Hematopoietic multipotent progenitor cell treated with erythropoietin and hydrocortisone succinate and interleukin-3 and kit ligand, for 15 days (in vitro differentiated cells): ENCODE results near the gene MSANTD1.

ENCODE experiments used
- DNase-seq: peaks from one replicate; pipeline ENCODE4 v3.0.0-alpha.2; 2015; ENCODE audit warnings: low spot score

MSANTD1 gene

GRCh38 chr4:3263876-3264193, 14.9 kb downstream of the MSANTD1 start:
- DNase-seq = no peak

GRCh38 chr4:3266076-3266475, 17.1 kb downstream of the MSANTD1 start:
- DNase-seq = no peak

GRCh38 chr4:3267576-3268394, 18.8 kb downstream of the MSANTD1 start:
- DNase-seq = no peak

GRCh38 chr4:3268395-3269104, 19.6 kb downstream of the MSANTD1 start:
- DNase-seq = no peak

GRCh38 chr4:3269105-3269927, 20.4 kb downstream of the MSANTD1 start:
- DNase-seq = no peak

GRCh38 chr4:3269991-3270611, 21.1 kb downstream of the MSANTD1 start:
- DNase-seq = no peak

- no peak for DNase-seq
These were observed 22.2 kb downstream of the MSANTD1 start for GRCh38 chr4:3271131-3271530.

GRCh38 chr4:3276986-3277385, 28.0 kb downstream of the MSANTD1 start:
- DNase-seq = no peak

GRCh38 chr4:3280466-3280865, 31.5 kb downstream of the MSANTD1 start:
- no peak for DNase-seq

- no peak for DNase-seq
These were observed 34.5 kb downstream of the MSANTD1 start for GRCh38 chr4:3283483-3283882.

GRCh38 chr4:3283916-3284315, 35.0 kb downstream of the MSANTD1 start:
- no peak for DNase-seq

- DNase-seq = no peak
These were observed 36.0 kb downstream of the MSANTD1 start for GRCh38 chr4:3284734-3285557.

GRCh38 chr4:3285558-3286334, 36.8 kb downstream of the MSANTD1 start:
- no peak for DNase-seq

- no peak for DNase-seq
These were observed 37.6 kb downstream of the MSANTD1 start for GRCh38 chr4:3286335-3287175.

- no peak for DNase-seq
These were observed 38.5 kb downstream of the MSANTD1 start for GRCh38 chr4:3287271-3287971.

- no peak for DNase-seq
These were observed 39.1 kb downstream of the MSANTD1 start for GRCh38 chr4:3287972-3288570.

GRCh38 chr4:3288571-3289094, 39.7 kb downstream of the MSANTD1 start:
- no peak for DNase-seq

- no peak for DNase-seq
These were observed 41.5 kb downstream of the MSANTD1 start for GRCh38 chr4:3290476-3290875.
